Neural cell (in vitro differentiated cells): Measurements from ENCODE around the gene DNAH6. TPM values are rescaled to one million over a fixed set of nuclear protein-coding genes. Genes with fewer than 3 reads are reported as not detected.

Source experiments
- H2AFZ ChIP-seq: fragments of 200-600, 300-800 bp; sonication (generic), shearing (Covaris generic); 2 replicates; pipeline ENCODE4 v1.6.0; 2014; ENCODE audit warnings: low read depth, mild to moderate bottlenecking, antibody characterized with exemption, low read length, moderate library complexity
- H3F3A ChIP-seq: fragments of 200-600 bp; shearing (Covaris generic); 2 replicates; pipeline ENCODE4 v1.6.1; 2016; ENCODE audit warnings: mild to moderate bottlenecking, moderate library complexity, mixed read lengths, antibody characterized with exemption, low read length; ENCODE audit not compliant: insufficient read depth, poor library complexity, severe bottlenecking
- H3K27ac ChIP-seq: fragments of 200-600, 300-800 bp; sonication (generic), shearing (Covaris generic); 2 replicates; pipeline ENCODE4 v1.5.1; 2014; ENCODE audit warnings: mild to moderate bottlenecking, low read length, moderate library complexity
- H3K27me3 ChIP-seq: fragments of 300-800, 200-600 bp; sonication (generic), shearing (Covaris generic); 2 replicates; pipeline ENCODE4 v1.6.0; 2014; ENCODE audit warnings: mild to moderate bottlenecking, low read depth, low read length, moderate library complexity; ENCODE audit not compliant: insufficient read depth
- H3K36me3 ChIP-seq: fragments of 300-800, 200-600 bp; sonication (generic), shearing (Covaris generic); 2 replicates; pipeline ENCODE4 v1.5.1; 2014; ENCODE audit warnings: mild to moderate bottlenecking, antibody characterized with exemption, low read length, moderate library complexity; ENCODE audit not compliant: insufficient read depth
- H3K4me2 ChIP-seq: fragments of 300-800, 200-600 bp; sonication (generic), shearing (Covaris generic); 2 replicates; pipeline ENCODE4 v1.6.0; 2014; ENCODE audit warnings: mild to moderate bottlenecking, low read length
- H3K4me3 ChIP-seq: fragments of 300-800, 200-600 bp; sonication (generic), shearing (Covaris generic); 2 replicates; pipeline ENCODE4 v1.5.1; 2014; ENCODE audit warnings: mild to moderate bottlenecking, low read length, moderate library complexity
- H3K79me2 ChIP-seq: fragments of 200-600 bp; shearing (Covaris generic); replicated peaks from 2 replicates; pipeline ENCODE4 v1.6.0; 2014; ENCODE audit warnings: mild to moderate bottlenecking, low read length, moderate library complexity; ENCODE audit not compliant: insufficient read depth
- H3K9ac ChIP-seq: fragments of 300-800, 200-600 bp; sonication (generic), shearing (Covaris generic); 2 replicates; pipeline ENCODE4 v1.6.1; 2016; ENCODE audit warnings: mild to moderate bottlenecking, low read length, mixed read lengths
- H3K9me2 ChIP-seq: fragments of 200-600 bp; shearing (Covaris generic); 2 replicates; pipeline ENCODE4 v1.6.1; 2016; ENCODE audit warnings: mild to moderate bottlenecking, low read length, mixed read lengths; ENCODE audit not compliant: insufficient read depth
- H3K9me3 ChIP-seq: fragments of 200-600, 300-800 bp; sonication (generic), shearing (Covaris generic); 2 replicates; pipeline ENCODE4 v1.6.1; 2016; ENCODE audit warnings: mild to moderate bottlenecking, mixed run types, low read length, moderate library complexity, mixed read lengths
- H4K20me1 ChIP-seq: fragments of 200-600 bp; shearing (Covaris generic); 2 replicates; pipeline ENCODE4 v1.6.1; 2016; ENCODE audit warnings: mild to moderate bottlenecking, mixed run types; ENCODE audit not compliant: insufficient read depth
- EP300 ChIP-seq: fragments of 450-650 bp; conservative IDR thresholded peaks from 2 replicates; pipeline ENCODE4 v1.6.1; 2014; ENCODE audit warnings: antibody characterized with exemption, mild to moderate bottlenecking, moderate library complexity; ENCODE audit not compliant: poor library complexity, severe bottlenecking
- EZH2 ChIP-seq: fragments of 200-600, 300-800 bp; shearing (Covaris generic), sonication (generic); IDR thresholded peaks from 2 replicates; pipeline ENCODE4 v1.6.1; 2014; ENCODE audit warnings: antibody characterized with exemption, low read length, borderline replicate concordance, mild to moderate bottlenecking; ENCODE audit not compliant: insufficient read depth, poor library complexity, severe bottlenecking
- MXI1 ChIP-seq: fragments of 450-650 bp; conservative IDR thresholded peaks from 2 replicates; pipeline ENCODE4 v1.6.1; 2014; ENCODE audit warnings: antibody characterized with exemption, mild to moderate bottlenecking; ENCODE audit not compliant: poor library complexity, severe bottlenecking
- POLR2AphosphoS5 ChIP-seq: IDR thresholded peaks from 2 replicates; pipeline ENCODE4 v1.6.1; 2012
- RAD21 ChIP-seq: fragments of 450-650 bp; conservative IDR thresholded peaks from 2 replicates; pipeline ENCODE4 v1.6.1; 2014; ENCODE audit warnings: antibody characterized with exemption, mild to moderate bottlenecking, moderate library complexity
- SMC3 ChIP-seq: fragments of 450-650 bp; conservative IDR thresholded peaks from 2 replicates; pipeline ENCODE4 v1.6.1; 2014; ENCODE audit warnings: antibody characterized with exemption, mild to moderate bottlenecking, moderate library complexity; ENCODE audit not compliant: poor library complexity
- TAF1 ChIP-seq: IDR thresholded peaks from 2 replicates; pipeline ENCODE4 v1.6.1; 2012; ENCODE audit warnings: low read depth
- polyA plus RNA-seq: library from polyadenylated mRNA; depleted of rRNA; stranded (reverse); fragments of >200 nt; gene quantifications from 2 replicates; pipeline ENCODE4 v1.2.3, GENCODE V29; 2014
- TF ChIP-seq, protein P1 (sequence below): fragments of 450-650 bp; IDR thresholded peaks from 2 replicates; pipeline ENCODE4 v1.5.1; 2014; ENCODE audit warnings: antibody characterized with exemption, mild to moderate bottlenecking, moderate library complexity; ENCODE audit not compliant: poor library complexity, severe bottlenecking
- TF ChIP-seq, protein P2 (sequence below): IDR thresholded peaks from 2 replicates; pipeline ENCODE4 v1.6.1; 2012; ENCODE audit warnings: borderline replicate concordance

Gene DNAH6
- polyA plus RNA-seq, 1 donor from 2014 or later, result 2.1 TPM

DNA sequence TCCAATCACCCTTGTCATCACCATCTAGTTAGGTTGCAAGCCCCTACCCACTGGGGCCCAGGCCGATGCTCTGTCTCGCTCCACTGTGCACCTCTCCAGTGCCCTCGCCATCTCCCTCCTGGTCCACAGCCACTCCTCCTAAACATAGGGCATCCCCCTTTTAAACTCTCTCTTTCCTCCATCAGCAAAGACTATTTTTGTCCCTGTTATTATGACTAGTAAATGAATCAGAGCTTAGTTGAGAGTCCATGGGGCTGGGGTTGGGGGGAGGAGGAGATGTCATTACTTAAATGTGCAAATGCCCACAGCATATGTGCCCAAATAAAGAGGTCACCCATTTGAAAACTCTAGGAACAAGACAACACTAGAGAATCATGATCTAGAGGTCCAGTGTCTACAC is 197.1 kb downstream of the DNAH6 start:
- Histone ChIP-seq H3K4me2 (no peak overlapping the region), H3F3A (no peaks in the 10 kb centered on the region), H2AFZ (no peak overlapping the region), H3K27me3 (no peaks in the 10 kb centered on the region), H3K9me2 (no peaks in the 10 kb centered on the region), H3K9me3 (no peaks in the 10 kb centered on the region), H3K36me3 (no peaks in the 10 kb centered on the region), H3K79me2 (no peaks in the 10 kb centered on the region), H3K27ac (no peak overlapping the region), H3K4me3 (no peak overlapping the region), H4K20me1 (no peaks in the 10 kb centered on the region), H3K9ac (no peak overlapping the region)
- TF ChIP-seq EP300 (no peak), RAD21 (no peak), POLR2AphosphoS5 (no peak), TAF1 (no peak), MXI1 (no peak), EZH2 (no peak), SMC3 (no peak)
- TF ChIP-seq, protein P1, sequence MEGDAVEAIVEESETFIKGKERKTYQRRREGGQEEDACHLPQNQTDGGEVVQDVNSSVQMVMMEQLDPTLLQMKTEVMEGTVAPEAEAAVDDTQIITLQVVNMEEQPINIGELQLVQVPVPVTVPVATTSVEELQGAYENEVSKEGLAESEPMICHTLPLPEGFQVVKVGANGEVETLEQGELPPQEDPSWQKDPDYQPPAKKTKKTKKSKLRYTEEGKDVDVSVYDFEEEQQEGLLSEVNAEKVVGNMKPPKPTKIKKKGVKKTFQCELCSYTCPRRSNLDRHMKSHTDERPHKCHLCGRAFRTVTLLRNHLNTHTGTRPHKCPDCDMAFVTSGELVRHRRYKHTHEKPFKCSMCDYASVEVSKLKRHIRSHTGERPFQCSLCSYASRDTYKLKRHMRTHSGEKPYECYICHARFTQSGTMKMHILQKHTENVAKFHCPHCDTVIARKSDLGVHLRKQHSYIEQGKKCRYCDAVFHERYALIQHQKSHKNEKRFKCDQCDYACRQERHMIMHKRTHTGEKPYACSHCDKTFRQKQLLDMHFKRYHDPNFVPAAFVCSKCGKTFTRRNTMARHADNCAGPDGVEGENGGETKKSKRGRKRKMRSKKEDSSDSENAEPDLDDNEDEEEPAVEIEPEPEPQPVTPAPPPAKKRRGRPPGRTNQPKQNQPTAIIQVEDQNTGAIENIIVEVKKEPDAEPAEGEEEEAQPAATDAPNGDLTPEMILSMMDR, result no peak
- TF ChIP-seq, protein P2, sequence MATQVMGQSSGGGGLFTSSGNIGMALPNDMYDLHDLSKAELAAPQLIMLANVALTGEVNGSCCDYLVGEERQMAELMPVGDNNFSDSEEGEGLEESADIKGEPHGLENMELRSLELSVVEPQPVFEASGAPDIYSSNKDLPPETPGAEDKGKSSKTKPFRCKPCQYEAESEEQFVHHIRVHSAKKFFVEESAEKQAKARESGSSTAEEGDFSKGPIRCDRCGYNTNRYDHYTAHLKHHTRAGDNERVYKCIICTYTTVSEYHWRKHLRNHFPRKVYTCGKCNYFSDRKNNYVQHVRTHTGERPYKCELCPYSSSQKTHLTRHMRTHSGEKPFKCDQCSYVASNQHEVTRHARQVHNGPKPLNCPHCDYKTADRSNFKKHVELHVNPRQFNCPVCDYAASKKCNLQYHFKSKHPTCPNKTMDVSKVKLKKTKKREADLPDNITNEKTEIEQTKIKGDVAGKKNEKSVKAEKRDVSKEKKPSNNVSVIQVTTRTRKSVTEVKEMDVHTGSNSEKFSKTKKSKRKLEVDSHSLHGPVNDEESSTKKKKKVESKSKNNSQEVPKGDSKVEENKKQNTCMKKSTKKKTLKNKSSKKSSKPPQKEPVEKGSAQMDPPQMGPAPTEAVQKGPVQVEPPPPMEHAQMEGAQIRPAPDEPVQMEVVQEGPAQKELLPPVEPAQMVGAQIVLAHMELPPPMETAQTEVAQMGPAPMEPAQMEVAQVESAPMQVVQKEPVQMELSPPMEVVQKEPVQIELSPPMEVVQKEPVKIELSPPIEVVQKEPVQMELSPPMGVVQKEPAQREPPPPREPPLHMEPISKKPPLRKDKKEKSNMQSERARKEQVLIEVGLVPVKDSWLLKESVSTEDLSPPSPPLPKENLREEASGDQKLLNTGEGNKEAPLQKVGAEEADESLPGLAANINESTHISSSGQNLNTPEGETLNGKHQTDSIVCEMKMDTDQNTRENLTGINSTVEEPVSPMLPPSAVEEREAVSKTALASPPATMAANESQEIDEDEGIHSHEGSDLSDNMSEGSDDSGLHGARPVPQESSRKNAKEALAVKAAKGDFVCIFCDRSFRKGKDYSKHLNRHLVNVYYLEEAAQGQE, result no peak

DNA sequence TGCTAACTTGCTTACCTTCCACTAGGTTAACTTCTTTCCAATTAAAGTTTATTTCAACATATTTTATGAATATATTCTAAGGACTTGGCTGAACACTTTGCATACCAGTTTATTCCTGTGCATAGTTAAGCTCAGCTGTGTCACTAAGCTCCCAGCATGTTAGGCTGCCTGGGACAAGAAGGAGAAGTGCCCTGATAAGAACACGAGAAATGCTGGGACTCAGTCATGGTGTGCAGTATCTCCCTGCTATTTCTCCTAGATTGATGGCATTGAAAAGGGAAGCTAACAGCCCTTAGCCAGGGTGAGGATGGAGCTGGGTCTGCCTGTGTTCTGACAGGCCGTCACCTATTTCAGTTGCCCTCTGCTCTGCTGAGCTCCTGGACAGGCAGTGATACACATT is 200.3 kb downstream of the DNAH6 start:
- no peaks in the 10 kb centered on the region for H3K27me3 ChIP-seq
- H3K79me2 ChIP-seq, result no peaks in the 10 kb centered on the region
- no peaks in the 10 kb centered on the region for H3K9me2 ChIP-seq
- H3K4me2 ChIP-seq, result no peak overlapping the region
- no peak overlapping the region for H3K27ac ChIP-seq
- no peaks in the 10 kb centered on the region for H3F3A ChIP-seq
- no peaks in the 10 kb centered on the region for H3K36me3 ChIP-seq
- no peak overlapping the region for H3K4me3 ChIP-seq
- H2AFZ ChIP-seq, result no peak overlapping the region
- TF ChIP-seq, protein P1, result no peak
- TF ChIP-seq, protein P2, result no peak
- no peak for TF ChIP-seq POLR2AphosphoS5
- TF ChIP-seq EZH2, result no peak
- TF ChIP-seq SMC3, result no peak
- TF ChIP-seq TAF1, result no peak
- TF ChIP-seq MXI1, result no peak
- no peak for TF ChIP-seq RAD21
- no peak for TF ChIP-seq EP300
- H3K9ac ChIP-seq, result no peak overlapping the region
- H3K9me3 ChIP-seq, result no peaks in the 10 kb centered on the region
- no peaks in the 10 kb centered on the region for H4K20me1 ChIP-seq
